WERI-Rb-1 (cell line): ENCODE results near the gene TPM1.
A peak's percentile ranks its signal among the peaks of the same experiment; 100 is the strongest.

Source experiments
- DNase-seq: peaks from one replicate; pipeline ENCODE4 v3.0.0-alpha.2; 2020
- H3K27ac ChIP-seq: fragments of 250-450 bp; sonication (Bioruptor Pico); 2 replicates; pipeline ENCODE4 v1.5.1; 2020; ENCODE audit warnings: mild to moderate bottlenecking, moderate library complexity
- H3K27me3 ChIP-seq: fragments of 250-450 bp; sonication (Bioruptor Pico); 2 replicates; pipeline ENCODE4 v1.5.1; 2021; ENCODE audit warnings: mild to moderate bottlenecking, low read depth, moderate library complexity; ENCODE audit not compliant: insufficient read depth, severe bottlenecking
- H3K36me3 ChIP-seq: fragments of 250-450 bp; sonication (Bioruptor Pico); 2 replicates; pipeline ENCODE4 v1.5.1; 2020; ENCODE audit warnings: mild to moderate bottlenecking, moderate library complexity
- H3K4me3 ChIP-seq: 2 replicates; pipeline ENCODE4 v1.5.1; 2011; ENCODE audit warnings: low read depth, mild to moderate bottlenecking, control low read depth, low read length
- H3K9me3 ChIP-seq: fragments of 250-450 bp; sonication (Bioruptor Pico); 2 replicates; pipeline ENCODE4 v1.5.1; 2021; ENCODE audit warnings: mild to moderate bottlenecking, moderate library complexity; ENCODE audit not compliant: severe bottlenecking
- TF ChIP-seq, protein P1 (sequence below): IDR thresholded peaks from 2 replicates; pipeline ENCODE4 v1.5.1; 2011; ENCODE audit warnings: low read depth, mild to moderate bottlenecking, control low read depth, inconsistent platforms, low read length

Gene TPM1

GRCh38 chr15:62998262-62998890, 44.2 kb upstream of the TPM1 start:
- H3K4me3 ChIP-seq, result no peak overlapping the region
- no peaks in the 10 kb centered on the region for H3K36me3 ChIP-seq
- no peaks in the 10 kb centered on the region for H3K27me3 ChIP-seq
- TF ChIP-seq, protein P1, sequence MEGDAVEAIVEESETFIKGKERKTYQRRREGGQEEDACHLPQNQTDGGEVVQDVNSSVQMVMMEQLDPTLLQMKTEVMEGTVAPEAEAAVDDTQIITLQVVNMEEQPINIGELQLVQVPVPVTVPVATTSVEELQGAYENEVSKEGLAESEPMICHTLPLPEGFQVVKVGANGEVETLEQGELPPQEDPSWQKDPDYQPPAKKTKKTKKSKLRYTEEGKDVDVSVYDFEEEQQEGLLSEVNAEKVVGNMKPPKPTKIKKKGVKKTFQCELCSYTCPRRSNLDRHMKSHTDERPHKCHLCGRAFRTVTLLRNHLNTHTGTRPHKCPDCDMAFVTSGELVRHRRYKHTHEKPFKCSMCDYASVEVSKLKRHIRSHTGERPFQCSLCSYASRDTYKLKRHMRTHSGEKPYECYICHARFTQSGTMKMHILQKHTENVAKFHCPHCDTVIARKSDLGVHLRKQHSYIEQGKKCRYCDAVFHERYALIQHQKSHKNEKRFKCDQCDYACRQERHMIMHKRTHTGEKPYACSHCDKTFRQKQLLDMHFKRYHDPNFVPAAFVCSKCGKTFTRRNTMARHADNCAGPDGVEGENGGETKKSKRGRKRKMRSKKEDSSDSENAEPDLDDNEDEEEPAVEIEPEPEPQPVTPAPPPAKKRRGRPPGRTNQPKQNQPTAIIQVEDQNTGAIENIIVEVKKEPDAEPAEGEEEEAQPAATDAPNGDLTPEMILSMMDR, result no peak
- H3K27ac ChIP-seq, result no peak overlapping the region
- no peak for DNase-seq
- no peaks in the 10 kb centered on the region for H3K9me3 ChIP-seq

DNA sequence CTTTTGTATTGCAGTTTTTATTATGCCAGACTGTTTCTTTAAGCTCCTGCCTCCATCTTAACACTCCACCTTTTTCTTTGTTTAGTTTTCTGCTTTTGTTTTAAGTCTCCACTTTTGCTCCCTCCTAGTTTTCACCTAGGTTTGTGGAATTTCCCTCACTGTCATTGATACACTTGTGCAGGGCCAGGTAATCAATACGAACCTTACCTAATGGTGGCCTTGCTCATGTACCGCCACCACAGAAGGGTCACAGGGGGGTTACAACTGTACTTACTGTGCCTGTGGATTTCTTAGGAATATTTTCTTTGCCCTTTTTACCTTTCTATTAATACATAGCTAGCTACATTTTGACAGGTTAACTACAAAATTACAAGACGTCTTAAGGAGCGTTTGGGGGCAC, 43.4 kb upstream of the TPM1 start:
- DNase-seq, result no peak
- H3K9me3 ChIP-seq, result no peaks in the 10 kb centered on the region
- TF ChIP-seq, protein P1, result no peak
- H3K4me3 ChIP-seq, result no peak overlapping the region
- H3K27me3 ChIP-seq, result no peaks in the 10 kb centered on the region
- H3K36me3 ChIP-seq, result no peaks in the 10 kb centered on the region
- no peak overlapping the region for H3K27ac ChIP-seq

- Histone ChIP-seq H3K4me3 (no peak overlapping the region), H3K36me3 (no peaks in the 10 kb centered on the region), H3K27ac (no peak overlapping the region), H3K9me3 (no peaks in the 10 kb centered on the region), H3K27me3 (no peaks in the 10 kb centered on the region)
- peak; percentile 15 for DNase-seq
- TF ChIP-seq, protein P1, result no peak
These were observed 42.5 kb upstream of the TPM1 start for GRCh38 chr15:62999923-63000561.

DNA sequence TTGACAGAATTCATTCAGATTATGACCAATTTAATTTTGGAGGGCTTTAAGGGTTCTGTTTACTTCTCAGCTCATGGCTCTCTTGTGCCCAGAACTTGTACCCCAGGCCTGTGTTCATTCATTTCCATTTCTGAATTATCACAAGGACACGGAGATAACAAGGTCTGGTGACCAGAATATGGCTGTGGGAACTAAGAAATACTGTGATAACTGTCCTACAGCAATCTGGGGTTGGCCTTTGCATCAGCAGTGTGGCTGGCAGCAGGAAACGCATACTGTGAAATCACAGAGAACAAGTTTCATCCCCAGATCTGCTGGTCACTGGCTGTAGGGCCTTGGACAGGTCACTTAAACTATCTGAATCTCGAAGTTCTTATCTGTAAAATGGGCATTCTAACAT, 41.8 kb upstream of the TPM1 start:
- Histone ChIP-seq H3K27ac (no peak overlapping the region), H3K4me3 (no peak overlapping the region), H3K27me3 (no peaks in the 10 kb centered on the region), H3K9me3 (no peaks in the 10 kb centered on the region), H3K36me3 (no peaks in the 10 kb centered on the region)
- TF ChIP-seq, protein P1, result no peak
- no peak for DNase-seq

- Histone ChIP-seq H3K27ac (no peak overlapping the region), H3K36me3 (no peaks in the 10 kb centered on the region), H3K9me3 (no peaks in the 10 kb centered on the region), H3K4me3 (no peak overlapping the region), H3K27me3 (no peaks in the 10 kb centered on the region)
- TF ChIP-seq, protein P1, result no peak
- no peak for DNase-seq
These were observed 38.3 kb upstream of the TPM1 start for GRCh38 chr15:63004211-63004610.
